Cardiac muscle cell (in vitro differentiated cells and primary cell): Measurements from ENCODE around the gene HIVEP3. TPM values are rescaled to one million over a fixed set of nuclear protein-coding genes. Genes with fewer than 3 reads are reported as not detected.

ENCODE experiments used
- DNase-seq, 2 donors: peaks; one replicate each; pipeline versions ENCODE4 v3.0.0 to v3.0.0-alpha.2; 2010 to 2017; ENCODE audit warnings: low read depth in 1 of 2, low spot score in 1 of 2
- H3K27ac ChIP-seq: fragments of 200-600 bp; sonication (generic); 2 replicates; pipeline ENCODE4 v1.5.1; 2016
- H3K27me3 ChIP-seq: fragments of 200-600 bp; sonication (generic); 2 replicates; pipeline ENCODE4 v1.6.0; 2016; ENCODE audit warnings: control low read depth
- H3K36me3 ChIP-seq: fragments of 200-600 bp; sonication (generic); 2 replicates; pipeline ENCODE4 v1.5.1; 2016; ENCODE audit warnings: control low read depth
- H3K4me1 ChIP-seq: fragments of 200-600 bp; sonication (generic); 2 replicates; pipeline ENCODE4 v1.8.1; 2017; ENCODE audit warnings: low read depth, mild to moderate bottlenecking, mixed run types
- H3K4me3 ChIP-seq: fragments of 200-600 bp; sonication (generic); 2 replicates; pipeline ENCODE4 v1.5.1; 2016; ENCODE audit warnings: mild to moderate bottlenecking
- H3K9me3 ChIP-seq: fragments of 200-600 bp; sonication (generic); 2 replicates; pipeline ENCODE4 v1.5.1; 2017; ENCODE audit warnings: low read depth, mild to moderate bottlenecking, control low read depth
- CTCF ChIP-seq: IDR thresholded peaks from 2 replicates; pipeline ENCODE4 v1.5.1; 2012; ENCODE audit warnings: low read depth, mild to moderate bottlenecking, low read length
- polyA plus RNA-seq: library from polyadenylated mRNA; unstranded; fragments of >200 nt; fragmentation: Nextera tagmentation; extraction: Ambion mirVana; gene quantifications from 2 replicates; pipeline ENCODE4 v1.2.1, GENCODE V29; 2016
- total RNA-seq: library from RNA; depleted of rRNA; stranded (reverse); fragments of >200 nt; gene quantifications from 2 replicates; pipeline ENCODE4 v1.2.3, GENCODE V29; 2016

HIVEP3 gene
- total and polyA plus RNA-seq, 2 experiments from 2014 or later: 0.42 to 0.62 TPM

- Histone ChIP-seq H3K4me3 (no peak overlapping the region), H3K9me3 (no peaks in the 10 kb centered on the region), H3K27ac (no peak overlapping the region), H3K27me3 (no peaks in the 10 kb centered on the region), H3K4me1 (peaks cover 10% of the 10 kb centered on the region), H3K36me3 (no peaks in the 10 kb centered on the region)
- TF ChIP-seq CTCF: no peak
- no peak for DNase-seq
Observed at GRCh38 chr1:41524676-41525675, 393.7 kb downstream of the HIVEP3 start.

- peaks cover 10% of the 10 kb centered on the region for H3K4me1 ChIP-seq
- no peak overlapping the region for H3K4me3 ChIP-seq
- no peak for TF ChIP-seq CTCF
- H3K9me3 ChIP-seq: no peaks in the 10 kb centered on the region
- no peaks in the 10 kb centered on the region for H3K36me3 ChIP-seq
- H3K27me3 ChIP-seq: no peaks in the 10 kb centered on the region
- no peak for DNase-seq
- no peak overlapping the region for H3K27ac ChIP-seq
Observed at GRCh38 chr1:41523949-41524675, 394.6 kb downstream of the HIVEP3 start.

- no peaks in the 10 kb centered on the region for H3K9me3 ChIP-seq
- no peaks in the 10 kb centered on the region for H3K36me3 ChIP-seq
- TF ChIP-seq CTCF: no peak
- no peak for DNase-seq
- no peaks in the 10 kb centered on the region for H3K27me3 ChIP-seq
- H3K4me1 ChIP-seq: peaks cover 10% of the 10 kb centered on the region
- no peak overlapping the region for H3K4me3 ChIP-seq
- no peak overlapping the region for H3K27ac ChIP-seq
Observed at GRCh38 chr1:41523071-41523470, 395.7 kb downstream of the HIVEP3 start.

- peaks cover 18% of the 10 kb centered on the region for H3K4me1 ChIP-seq
- no peaks in the 10 kb centered on the region for H3K27me3 ChIP-seq
- peak in 1 of 2 donors; percentile 46 for DNase-seq
- no peak for TF ChIP-seq CTCF
- no peaks in the 10 kb centered on the region for H3K9me3 ChIP-seq
- H3K27ac ChIP-seq: peak overlapping the region; percentile 63
- H3K4me3 ChIP-seq: no peak overlapping the region
- no peaks in the 10 kb centered on the region for H3K36me3 ChIP-seq
Observed at GRCh38 chr1:41521766-41522165, 397.0 kb downstream of the HIVEP3 start.

GRCh38 chr1:41520951-41521752, 397.6 kb downstream of the HIVEP3 start:
- Histone ChIP-seq H3K4me1 (peaks cover 24% of the 10 kb centered on the region), H3K36me3 (no peaks in the 10 kb centered on the region), H3K27ac (peak overlapping the region; percentile 63), H3K4me3 (no peak overlapping the region), H3K27me3 (no peaks in the 10 kb centered on the region), H3K9me3 (no peaks in the 10 kb centered on the region)
- no peak for TF ChIP-seq CTCF
- no peak for DNase-seq
